ENCODE measurements around the gene HSPA12A. TPM values are rescaled to one million over a fixed set of nuclear protein-coding genes. Genes with fewer than 3 reads are reported as not detected.

The HSPA12A gene
- total RNA-seq, 1 donor from 2014 or later = 0.46 TPM

DNA sequence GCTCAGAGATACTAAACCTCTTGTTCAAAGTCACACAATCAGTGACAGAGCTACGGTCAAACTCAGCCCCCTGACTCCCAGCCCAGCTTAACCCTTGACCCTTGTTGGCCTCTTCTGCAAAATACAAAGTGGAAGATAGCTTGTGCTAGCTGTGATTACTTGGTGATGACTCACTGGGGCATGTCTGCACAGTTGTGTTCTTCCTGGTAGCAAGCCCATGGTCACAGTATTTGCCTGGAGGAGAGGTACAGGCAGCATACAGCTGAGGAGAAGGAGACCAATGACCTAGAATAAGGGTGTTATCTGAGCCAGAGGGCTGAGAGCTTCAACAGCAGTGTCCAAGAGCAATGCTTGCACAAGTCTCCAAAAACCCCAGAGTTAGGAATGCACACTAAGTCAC, 5.7 kb upstream of the HSPA12A start:
- Mint-ChIP-seq H3K9me3 (no peaks in the 10 kb centered on the region), H3K4me3 (ENCODE audit: low read depth) (no peak overlapping the region), H3K27me3 (ENCODE audit: low read depth) (peaks cover 31% of the 10 kb centered on the region), H3K36me3 (ENCODE audit: low read depth) (no peaks in the 10 kb centered on the region), H3K4me1 (ENCODE audit: low read depth) (peaks cover 2% of the 10 kb centered on the region), H3K27ac (no peak overlapping the region)
- intact Hi-C loops (cut with micrococcal nuclease) = no loop called here
- DNase-seq (ENCODE audit: low spot score) = no peak

DNA sequence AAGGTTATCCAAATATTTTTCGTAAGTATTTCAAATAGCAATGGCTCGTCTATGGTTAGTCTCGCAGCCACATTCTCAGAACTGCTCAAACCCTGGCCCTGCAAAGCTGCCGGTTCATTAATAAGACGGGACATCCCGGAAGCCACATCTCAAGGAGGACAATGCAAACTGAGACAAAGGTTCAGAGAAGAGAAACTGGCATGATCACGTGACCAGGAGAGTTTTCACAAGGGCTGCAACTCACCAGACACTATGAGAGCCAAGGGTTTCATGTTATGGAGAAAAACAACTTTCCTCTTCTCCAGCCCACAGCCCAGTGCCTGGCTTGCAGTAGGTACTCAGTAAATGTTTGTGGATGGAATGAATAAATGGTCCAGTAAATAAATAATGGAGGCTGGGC, 5.0 kb upstream of the HSPA12A start:
- Mint-ChIP-seq H3K4me1 (ENCODE audit: low read depth) (peaks cover 2% of the 10 kb centered on the region), H3K9me3 (no peaks in the 10 kb centered on the region), H3K36me3 (ENCODE audit: low read depth) (no peaks in the 10 kb centered on the region), H3K4me3 (ENCODE audit: low read depth) (no peak overlapping the region), H3K27ac (no peak overlapping the region), H3K27me3 (ENCODE audit: low read depth) (peaks cover 31% of the 10 kb centered on the region)
- DNase-seq (ENCODE audit: low spot score) = no peak
- intact Hi-C loops (cut with micrococcal nuclease) = no loop called here

DNA sequence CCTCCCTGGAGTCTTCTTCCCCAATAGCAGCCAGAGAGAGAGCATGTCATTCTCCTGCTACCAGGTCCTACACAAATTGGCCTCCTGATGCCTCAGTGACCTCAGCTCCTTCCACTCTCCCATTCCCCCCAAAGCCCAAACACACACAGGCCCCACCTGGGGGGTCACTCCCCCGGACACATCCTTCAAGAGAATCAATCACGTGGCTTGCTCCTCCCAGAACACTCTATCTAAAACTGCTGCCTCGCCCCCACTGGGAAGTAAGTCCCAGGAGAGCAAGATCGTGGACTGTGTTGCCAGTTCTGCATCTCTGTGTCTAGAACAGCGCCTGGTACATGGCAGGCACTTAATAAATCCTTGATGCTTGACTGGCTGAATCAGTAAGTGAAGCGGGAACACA, 2.5 kb upstream of the HSPA12A start:
- Mint-ChIP-seq H3K4me3 (ENCODE audit: low read depth) (no peak overlapping the region), H3K4me1 (ENCODE audit: low read depth) (peaks cover 2% of the 10 kb centered on the region), H3K27ac (no peak overlapping the region), H3K9me3 (no peaks in the 10 kb centered on the region), H3K27me3 (ENCODE audit: low read depth) (peaks cover 43% of the 10 kb centered on the region), H3K36me3 (ENCODE audit: low read depth) (no peaks in the 10 kb centered on the region)
- intact Hi-C loops (cut with micrococcal nuclease) = no loop called here
- DNase-seq (ENCODE audit: low spot score) = no peak

DNA sequence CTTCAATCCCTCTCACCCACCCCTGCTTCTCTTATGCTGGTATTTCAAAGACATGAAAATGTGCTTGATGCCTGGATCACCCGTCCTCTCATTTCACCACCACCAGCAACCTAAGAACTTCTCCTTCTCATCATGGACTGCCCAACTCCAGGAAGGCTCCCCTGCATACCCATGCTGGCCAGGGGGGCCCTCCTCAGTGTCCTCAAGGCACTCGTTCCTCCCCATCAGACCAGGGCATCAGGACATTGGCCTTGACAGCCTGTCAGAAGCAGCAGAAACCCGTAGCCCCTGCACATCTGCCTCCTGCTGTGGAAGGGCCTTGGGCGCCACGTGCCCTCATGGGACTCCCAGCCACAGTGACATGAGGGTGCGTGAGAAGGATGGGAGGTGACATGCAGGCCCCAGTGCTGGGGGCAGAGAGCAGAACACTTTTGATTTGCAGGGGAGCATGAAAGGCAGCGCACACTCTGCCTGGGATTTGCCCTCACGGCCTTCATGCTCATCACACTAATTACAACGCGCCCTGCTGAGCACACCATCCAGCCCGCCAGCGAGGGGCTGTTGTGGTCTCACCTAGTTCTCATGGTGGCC, 1.9 kb upstream of the HSPA12A start:
- DNase-seq (ENCODE audit: low spot score) = no peak
- H3K27me3 Mint-ChIP-seq (ENCODE audit: low read depth) = peaks cover 49% of the 10 kb centered on the region

DNA sequence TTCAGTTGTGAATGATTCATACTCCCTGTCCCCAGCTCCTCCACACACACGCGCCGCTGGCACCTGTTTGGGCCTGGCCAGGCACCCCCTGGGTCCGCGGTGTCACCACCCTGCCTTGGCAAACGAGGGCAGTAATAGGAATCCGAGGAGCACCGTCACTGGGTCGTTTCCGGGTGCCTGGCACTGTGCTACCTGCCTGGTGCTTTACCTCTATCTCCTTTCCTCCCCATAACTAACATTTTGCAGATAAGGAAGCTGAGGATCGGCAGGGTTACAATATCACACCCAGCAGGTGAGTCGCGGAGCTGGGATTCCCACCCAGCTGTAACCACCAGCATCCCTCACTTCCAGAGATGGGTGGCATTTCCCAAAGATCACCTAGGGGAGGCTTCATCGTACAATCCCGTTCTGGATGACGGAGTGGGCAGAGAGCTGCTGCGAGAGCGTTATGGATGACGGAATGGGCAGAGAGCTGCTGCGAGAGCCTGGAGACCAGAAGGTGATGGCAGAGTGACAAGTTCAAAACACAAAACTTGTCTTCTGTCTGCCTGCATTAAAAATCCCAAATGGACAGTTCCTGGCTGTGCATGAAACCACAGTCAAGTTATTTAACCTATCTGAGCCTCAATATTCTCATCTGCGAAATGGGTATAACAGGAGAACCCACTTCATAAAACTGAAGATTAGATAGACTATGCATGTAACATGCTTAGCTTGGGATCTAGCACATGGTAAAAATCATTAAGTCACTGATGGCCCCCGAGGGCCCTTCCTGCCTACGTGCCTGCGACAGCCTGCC, 1.1 kb upstream of the HSPA12A start:
- no peak for DNase-seq (ENCODE audit: low spot score)
- Mint-ChIP-seq H3K27ac (no peak overlapping the region), H3K27me3 (ENCODE audit: low read depth) (peaks cover 51% of the 10 kb centered on the region), H3K9me3 (no peaks in the 10 kb centered on the region), H3K36me3 (ENCODE audit: low read depth) (no peaks in the 10 kb centered on the region), H3K4me3 (ENCODE audit: low read depth) (peak overlapping the region; percentile 45), H3K4me1 (ENCODE audit: low read depth) (peaks cover 2% of the 10 kb centered on the region)
- intact Hi-C loops (cut with micrococcal nuclease) = loop anchor here (2.0 kb wide), 1 partner anchor 45 kb away; no protein-coding TSS in a partner anchor

More for the DNA sequence above, 1.9 kb upstream of the HSPA12A start:
- Mint-ChIP-seq H3K36me3 (ENCODE audit: low read depth) (no peaks in the 10 kb centered on the region), H3K4me1 (ENCODE audit: low read depth) (peaks cover 2% of the 10 kb centered on the region), H3K9me3 (no peaks in the 10 kb centered on the region), H3K27ac (no peak overlapping the region), H3K4me3 (ENCODE audit: low read depth) (no peak overlapping the region)
- intact Hi-C loops (cut with micrococcal nuclease) = no loop called here

DNA sequence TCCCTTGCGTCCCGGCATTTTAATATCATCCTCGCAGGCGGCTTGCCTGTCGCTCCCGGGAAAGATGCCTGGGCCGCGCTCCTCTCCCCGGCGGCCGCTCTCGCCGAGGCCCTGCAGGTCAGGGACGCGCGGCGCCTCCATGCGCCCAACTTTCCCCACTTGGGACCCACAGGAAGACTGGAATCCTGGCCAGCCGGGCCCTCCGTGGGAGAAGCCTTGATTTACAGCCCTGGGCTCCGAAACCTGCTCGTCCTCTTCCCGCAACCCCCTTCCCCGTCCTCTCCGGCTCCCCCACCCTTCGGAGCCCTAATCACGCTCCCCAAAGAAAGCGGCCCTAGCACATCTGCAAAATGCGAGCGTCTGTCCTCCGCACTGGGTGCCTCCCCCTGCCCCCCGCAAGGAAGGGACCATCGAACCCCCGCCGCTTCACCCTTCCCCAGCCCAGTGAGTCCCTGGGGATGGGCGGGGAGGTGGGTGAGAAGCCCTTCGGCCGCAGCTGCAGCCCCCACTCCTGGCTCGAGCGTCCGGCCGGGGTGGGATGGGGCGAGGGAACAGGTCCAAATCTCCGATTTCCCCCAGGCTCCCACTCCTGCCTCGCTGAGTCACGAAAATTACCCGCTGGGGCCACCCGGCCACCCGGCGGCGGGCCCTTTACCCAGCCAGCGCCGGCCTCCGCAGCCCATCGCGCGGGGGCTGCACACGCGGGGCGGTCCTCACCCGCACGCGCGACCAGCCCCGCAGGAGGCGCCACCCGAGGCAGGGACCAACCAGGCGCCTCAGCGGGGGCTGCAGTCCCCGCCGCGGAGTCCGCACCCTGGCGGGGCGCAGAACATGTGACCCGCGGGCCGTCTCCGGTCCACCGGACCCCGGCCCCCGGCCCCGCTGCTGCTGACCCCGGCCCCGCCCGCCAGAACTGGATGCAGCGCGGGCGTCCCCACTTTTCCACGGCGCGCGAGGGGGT, 695 bp downstream of the HSPA12A start:
- no peak for DNase-seq (ENCODE audit: low spot score)
- no peaks in the 10 kb centered on the region for H3K36me3 Mint-ChIP-seq (ENCODE audit: low read depth)
- H3K27me3 Mint-ChIP-seq (ENCODE audit: low read depth) = peaks cover 62% of the 10 kb centered on the region
- no peaks in the 10 kb centered on the region for H3K9me3 Mint-ChIP-seq
- intact Hi-C loops (cut with micrococcal nuclease) = loop anchor here (2.0 kb wide), 1 partner anchor 47 kb away; no protein-coding TSS in a partner anchor
- no peak overlapping the region for H3K27ac Mint-ChIP-seq
- no peak overlapping the region for H3K4me3 Mint-ChIP-seq (ENCODE audit: low read depth)
- peaks cover 2% of the 10 kb centered on the region for H3K4me1 Mint-ChIP-seq (ENCODE audit: low read depth)

DNA sequence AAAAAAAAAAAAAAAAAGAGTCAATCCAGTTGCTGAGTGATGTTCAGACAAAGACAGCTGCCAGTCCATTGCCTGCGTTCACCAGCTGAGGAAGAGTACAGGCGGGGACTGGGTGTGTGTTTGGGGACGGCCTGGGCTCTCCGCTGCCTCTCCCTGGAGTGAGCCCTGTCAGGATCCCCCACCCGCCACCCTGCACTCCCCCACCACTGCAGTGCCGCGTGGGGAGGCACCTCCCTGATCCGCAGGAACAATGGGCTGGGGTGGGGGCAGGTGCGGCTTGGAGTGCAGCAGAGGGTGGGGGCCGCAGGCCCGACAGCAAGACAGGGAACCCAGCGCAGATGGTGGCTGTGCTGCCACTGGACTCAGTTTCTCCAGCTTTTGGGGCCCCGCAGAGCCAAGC, 1.4 kb downstream of the HSPA12A start:
- Mint-ChIP-seq H3K27ac (no peak overlapping the region), H3K9me3 (no peaks in the 10 kb centered on the region), H3K4me1 (ENCODE audit: low read depth) (peaks cover 2% of the 10 kb centered on the region), H3K27me3 (ENCODE audit: low read depth) (peaks cover 63% of the 10 kb centered on the region), H3K4me3 (ENCODE audit: low read depth) (no peak overlapping the region), H3K36me3 (ENCODE audit: low read depth) (no peaks in the 10 kb centered on the region)
- intact Hi-C loops (cut with micrococcal nuclease) = no loop called here
- no peak for DNase-seq (ENCODE audit: low spot score)

DNA sequence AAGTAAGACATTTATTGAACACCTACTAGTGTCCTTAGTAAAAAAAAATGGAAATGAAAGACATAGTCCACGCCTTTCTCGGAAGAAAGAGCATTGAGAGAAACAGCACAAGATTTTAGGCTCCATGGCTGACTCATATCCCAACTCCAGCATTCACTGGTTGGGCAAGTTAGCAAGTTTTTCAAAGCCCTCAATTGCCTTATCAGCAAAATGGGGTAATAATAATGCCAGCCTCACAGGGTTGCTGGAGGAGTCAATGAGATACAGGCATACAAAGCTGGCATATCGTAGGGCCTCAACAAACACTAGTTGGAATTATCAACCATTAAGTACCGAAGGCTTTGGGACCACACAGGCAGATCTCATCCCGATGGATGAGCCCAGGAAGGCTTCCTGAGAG, 4.0 kb downstream of the HSPA12A start:
- intact Hi-C loops (cut with micrococcal nuclease) = no loop called here
- no peak overlapping the region for H3K4me3 Mint-ChIP-seq (ENCODE audit: low read depth)
- peaks cover under 1% of the 10 kb centered on the region for H3K4me1 Mint-ChIP-seq (ENCODE audit: low read depth)
- H3K36me3 Mint-ChIP-seq (ENCODE audit: low read depth) = no peaks in the 10 kb centered on the region
- no peak for DNase-seq (ENCODE audit: low spot score)
- peaks cover 39% of the 10 kb centered on the region for H3K27me3 Mint-ChIP-seq (ENCODE audit: low read depth)
- H3K9me3 Mint-ChIP-seq = no peaks in the 10 kb centered on the region
- no peak overlapping the region for H3K27ac Mint-ChIP-seq

DNA sequence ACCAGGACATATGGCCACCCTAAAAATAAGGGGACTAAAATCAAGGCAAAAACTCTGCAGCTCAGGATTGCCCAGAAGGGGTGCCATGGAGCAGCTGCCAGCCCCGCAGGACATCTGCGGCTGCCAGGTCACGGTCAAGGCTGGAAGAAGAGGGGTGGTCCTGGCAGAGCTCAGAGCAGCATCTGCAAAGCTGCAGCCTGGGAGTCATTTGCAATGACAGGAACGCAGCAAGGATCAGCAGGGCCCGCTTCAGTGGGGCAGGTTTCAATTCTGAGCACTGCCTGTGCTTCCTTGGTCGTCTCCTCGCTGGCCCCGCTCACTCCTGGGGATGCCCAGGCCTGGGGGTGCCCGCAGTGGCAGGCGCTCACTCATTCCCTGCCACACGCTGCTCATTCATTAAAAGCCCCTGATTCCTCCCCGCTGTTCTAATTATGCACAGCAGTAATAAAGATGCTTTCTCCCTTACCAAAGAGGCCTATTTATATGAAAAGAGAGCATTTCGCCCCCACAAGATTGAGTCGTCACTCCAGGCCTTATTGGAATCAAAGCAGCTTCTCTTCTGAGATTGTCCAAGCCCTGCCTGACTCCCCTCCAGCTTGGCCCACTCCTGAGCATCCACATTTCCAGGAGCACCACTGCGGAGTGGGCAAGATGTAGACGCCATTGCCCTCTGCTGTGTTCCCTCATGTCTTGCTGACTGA, 4.6 kb downstream of the HSPA12A start:
- Mint-ChIP-seq H3K36me3 (ENCODE audit: low read depth) (no peaks in the 10 kb centered on the region), H3K4me1 (ENCODE audit: low read depth) (no peaks in the 10 kb centered on the region), H3K4me3 (ENCODE audit: low read depth) (no peak overlapping the region), H3K9me3 (no peaks in the 10 kb centered on the region), H3K27ac (no peak overlapping the region), H3K27me3 (ENCODE audit: low read depth) (peaks cover 36% of the 10 kb centered on the region)
- DNase-seq (ENCODE audit: low spot score) = no peak
- intact Hi-C loops (cut with micrococcal nuclease) = no loop called here

DNA sequence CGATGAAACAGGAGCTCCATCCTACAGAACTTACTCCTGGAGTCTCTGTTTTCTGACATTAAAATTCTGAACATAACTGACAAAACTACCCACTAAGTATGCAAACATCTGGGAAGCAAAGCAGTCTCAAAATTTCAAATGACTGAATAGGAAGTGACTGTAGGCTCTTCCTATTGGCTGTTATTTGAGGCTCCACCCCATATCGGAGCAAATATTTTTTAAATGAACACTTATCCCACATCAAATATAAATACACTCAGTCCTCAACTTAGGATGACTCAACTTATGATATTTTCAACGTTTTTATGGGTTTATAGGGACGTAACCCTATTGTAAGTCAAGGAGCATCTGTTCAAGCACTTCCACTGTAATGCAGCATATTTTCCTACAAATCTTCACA, 8.8 kb downstream of the HSPA12A start:
- peaks cover 19% of the 10 kb centered on the region for H3K27me3 Mint-ChIP-seq (ENCODE audit: low read depth)
- intact Hi-C loops (cut with micrococcal nuclease) = no loop called here
- H3K4me3 Mint-ChIP-seq (ENCODE audit: low read depth) = no peak overlapping the region
- no peaks in the 10 kb centered on the region for H3K36me3 Mint-ChIP-seq (ENCODE audit: low read depth)
- DNase-seq (ENCODE audit: low spot score) = no peak
- H3K9me3 Mint-ChIP-seq = no peaks in the 10 kb centered on the region
- H3K4me1 Mint-ChIP-seq (ENCODE audit: low read depth) = no peaks in the 10 kb centered on the region
- H3K27ac Mint-ChIP-seq = no peak overlapping the region

DNA sequence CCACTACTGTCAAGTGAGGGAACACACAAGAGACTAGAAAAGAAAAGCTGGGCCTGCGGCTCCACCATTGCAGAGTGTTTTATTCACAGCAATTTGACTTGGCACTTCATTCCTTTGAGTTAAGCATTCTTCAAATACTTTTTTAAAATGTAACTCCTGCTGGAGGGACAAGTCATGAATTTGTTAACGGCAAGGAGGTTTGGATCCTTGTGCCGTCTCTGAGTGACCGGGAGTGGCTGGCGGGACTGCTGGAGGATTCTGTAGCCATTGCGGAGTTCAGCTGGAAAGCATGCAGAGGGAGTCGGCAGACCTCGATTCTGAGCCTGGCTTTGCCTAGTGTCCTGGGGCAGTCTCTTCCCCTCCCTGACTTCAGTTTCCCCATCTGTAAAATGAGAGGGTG, 9.8 kb downstream of the HSPA12A start:
- no peak for DNase-seq (ENCODE audit: low spot score)
- no peaks in the 10 kb centered on the region for H3K36me3 Mint-ChIP-seq (ENCODE audit: low read depth)
- peaks cover 15% of the 10 kb centered on the region for H3K27me3 Mint-ChIP-seq (ENCODE audit: low read depth)
- intact Hi-C loops (cut with micrococcal nuclease) = no loop called here
- no peaks in the 10 kb centered on the region for H3K9me3 Mint-ChIP-seq
- H3K27ac Mint-ChIP-seq = no peak overlapping the region
- H3K4me1 Mint-ChIP-seq (ENCODE audit: low read depth) = no peaks in the 10 kb centered on the region
- H3K4me3 Mint-ChIP-seq (ENCODE audit: low read depth) = no peak overlapping the region

DNA sequence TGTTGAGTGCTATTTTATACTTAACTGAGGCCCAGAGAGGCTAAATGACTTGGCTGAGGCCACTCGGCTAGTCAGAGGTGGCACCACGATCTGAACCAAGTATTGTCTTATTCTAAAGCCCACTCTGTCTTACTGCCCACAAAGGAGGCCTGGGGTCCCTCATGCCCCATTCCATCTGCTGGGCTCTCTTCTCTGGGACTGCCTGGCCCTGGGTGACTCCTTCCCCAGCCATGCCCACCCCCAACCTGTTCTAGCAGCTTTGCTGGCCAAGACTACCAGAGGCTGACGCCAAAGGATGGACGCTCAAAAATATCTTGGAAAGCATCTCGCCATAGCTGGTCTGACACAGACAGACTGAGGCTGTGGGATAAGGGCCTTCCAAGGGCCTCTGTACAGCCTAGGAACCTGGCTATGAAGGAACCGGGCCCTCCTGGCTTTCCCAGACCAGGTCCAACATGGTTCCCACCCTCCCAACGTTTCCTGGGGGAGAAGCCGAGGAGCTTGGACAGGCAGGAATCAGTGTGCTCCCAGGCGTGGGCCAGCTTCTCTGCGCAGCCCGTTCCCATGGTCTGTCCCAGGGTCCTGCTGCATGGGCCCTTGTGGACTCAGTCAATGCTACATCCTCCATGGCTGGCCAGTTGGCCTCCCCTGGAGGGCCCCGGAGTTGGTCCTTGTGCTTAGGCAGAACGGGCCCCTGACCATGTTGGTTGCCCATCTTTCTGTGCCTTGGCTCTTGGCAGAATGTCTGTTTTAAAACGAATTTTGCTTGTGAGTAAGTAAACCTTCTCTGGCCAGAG, 11.7 kb downstream of the HSPA12A start:
- Mint-ChIP-seq H3K36me3 (ENCODE audit: low read depth) (no peaks in the 10 kb centered on the region), H3K27ac (no peak overlapping the region), H3K9me3 (no peaks in the 10 kb centered on the region), H3K4me1 (ENCODE audit: low read depth) (no peaks in the 10 kb centered on the region), H3K27me3 (ENCODE audit: low read depth) (peaks cover 12% of the 10 kb centered on the region), H3K4me3 (ENCODE audit: low read depth) (no peak overlapping the region)
- DNase-seq (ENCODE audit: low spot score) = no peak
- intact Hi-C loops (cut with micrococcal nuclease) = no loop called here
